8988T (cell line): Measurements from ENCODE around the gene ALDH4A1.
"Not testable (repeated sequence)": the region's sequence is repeated elsewhere in the genome, so short reads cannot be mapped to it uniquely, and the experiment has no call there.

Source experiments
- DNase-seq: peaks from one replicate; pipeline ENCODE4 v3.0.0; 2011

ALDH4A1 gene

DNA sequence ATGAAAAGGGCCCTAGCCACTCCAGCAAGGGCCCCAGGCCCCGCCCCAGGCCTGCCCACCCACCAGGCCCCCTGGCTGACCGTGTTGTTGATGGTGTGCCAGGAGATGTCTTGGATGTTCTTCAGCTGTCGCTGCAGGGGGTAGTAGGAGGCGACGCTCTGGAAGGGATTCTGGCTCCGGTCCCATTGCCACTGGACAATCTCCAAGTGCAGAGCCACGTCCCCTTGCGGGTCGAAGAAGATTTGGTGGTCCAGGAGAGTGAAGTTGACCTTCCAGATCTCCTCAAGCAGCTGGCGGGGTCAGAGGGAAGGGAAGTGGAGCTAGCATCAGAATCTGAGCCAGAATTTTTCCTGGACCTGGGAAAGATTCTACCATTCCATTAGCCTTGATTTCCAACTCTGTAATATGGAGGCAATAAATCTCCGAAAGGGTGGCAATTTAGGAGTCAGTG lies 53.1 kb downstream of the ALDH4A1 start:
- no peak for DNase-seq

DNA sequence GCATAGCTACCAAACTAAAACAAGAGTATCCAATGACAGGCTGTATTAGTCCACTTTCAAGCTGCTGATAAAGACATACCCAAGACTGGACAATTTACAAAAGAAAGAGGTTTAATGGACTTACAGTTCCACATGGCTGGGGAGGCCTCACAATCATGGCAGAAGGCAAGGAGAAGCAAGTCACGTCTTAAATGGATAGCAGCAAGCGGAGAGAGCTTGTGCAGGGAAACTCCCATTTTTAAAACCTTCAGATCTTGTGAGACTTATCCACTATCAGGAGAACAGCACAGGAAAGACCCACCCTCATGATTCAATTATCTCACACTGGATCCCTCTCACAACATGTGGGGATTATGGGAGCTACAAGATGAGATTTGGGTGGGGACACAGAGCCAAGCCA lies 54.6 kb downstream of the ALDH4A1 start:
- not testable (repeated sequence) for DNase-seq

DNA sequence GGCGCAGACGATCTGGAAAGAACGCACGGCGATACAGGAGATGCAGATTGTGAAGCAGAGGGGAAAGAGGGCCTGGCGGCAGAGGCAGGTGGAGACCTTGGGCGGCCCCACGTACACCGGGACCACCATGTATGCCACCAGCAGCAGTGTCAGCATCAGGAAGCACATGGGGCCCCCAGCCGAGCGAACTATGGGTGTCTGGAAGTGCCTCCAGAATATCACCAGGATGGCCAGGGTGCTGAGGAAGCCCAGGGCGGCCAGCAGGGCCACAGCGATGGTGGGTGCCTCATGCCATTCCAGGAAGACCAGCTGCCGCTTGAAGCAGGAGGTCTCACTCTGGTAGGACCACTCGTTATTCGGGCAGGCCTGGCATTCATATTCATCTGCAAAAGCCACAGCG lies 62.2 kb downstream of the ALDH4A1 start:
- DNase-seq = no peak

DNA sequence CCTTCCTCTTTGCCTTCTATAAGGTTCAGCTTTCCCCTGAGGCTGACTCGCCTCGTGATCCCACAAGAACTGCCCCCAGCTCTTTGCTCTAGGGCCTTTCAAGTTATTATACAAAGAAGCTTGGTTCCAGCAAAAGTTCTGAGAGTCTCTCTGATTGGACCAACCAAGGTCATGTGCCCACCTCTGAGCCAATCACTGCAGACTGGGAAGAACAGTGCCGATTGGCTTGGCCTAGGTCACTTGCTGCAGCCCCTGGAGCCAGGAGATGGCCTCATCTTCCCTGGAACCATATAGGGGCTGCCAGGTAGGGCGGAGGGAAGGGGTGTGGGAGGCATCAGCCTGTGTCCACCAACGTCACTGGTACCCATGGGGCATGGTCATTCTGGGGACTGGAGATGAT lies 65.7 kb downstream of the ALDH4A1 start:
- no peak for DNase-seq

DNA sequence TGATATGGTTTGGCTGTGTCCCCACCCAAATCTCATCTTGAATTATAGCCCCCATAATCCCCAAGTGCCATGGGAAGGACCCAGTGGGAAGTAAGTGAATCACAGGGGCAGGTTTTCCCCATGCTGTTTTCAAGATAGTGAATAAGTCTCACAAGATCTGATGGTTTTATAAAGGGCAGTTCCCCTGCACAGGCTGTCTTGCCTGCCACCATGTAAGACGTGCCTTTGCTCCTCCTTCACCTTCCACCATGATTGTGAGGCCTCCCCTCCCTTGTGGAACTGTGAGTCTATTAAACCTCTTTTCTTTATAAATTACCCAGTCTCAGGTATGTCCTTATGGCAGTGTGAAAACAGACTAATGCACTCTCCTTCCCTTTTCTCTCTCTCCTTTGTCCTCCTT lies 70.0 kb downstream of the ALDH4A1 start:
- not testable (repeated sequence) for DNase-seq

DNA sequence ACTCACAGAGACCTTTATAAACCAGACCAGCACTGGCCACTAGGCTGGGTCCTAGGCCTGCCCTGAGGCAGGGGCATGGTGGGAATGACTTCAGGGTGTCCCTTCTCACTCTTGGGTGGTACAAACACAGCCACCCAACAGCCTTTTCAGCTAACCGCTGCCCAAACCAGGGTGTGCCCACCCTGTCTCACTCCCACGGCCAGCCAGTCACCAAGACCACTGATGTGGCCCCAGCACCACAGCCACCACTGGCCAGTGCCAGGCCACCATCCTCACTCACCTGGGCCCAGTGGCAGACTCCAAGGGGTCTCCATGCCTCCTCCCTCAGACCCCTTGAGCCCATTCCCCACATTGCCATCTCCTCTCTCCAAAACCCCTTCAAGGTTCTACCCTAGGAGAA lies 70.7 kb downstream of the ALDH4A1 start:
- no peak for DNase-seq

DNA sequence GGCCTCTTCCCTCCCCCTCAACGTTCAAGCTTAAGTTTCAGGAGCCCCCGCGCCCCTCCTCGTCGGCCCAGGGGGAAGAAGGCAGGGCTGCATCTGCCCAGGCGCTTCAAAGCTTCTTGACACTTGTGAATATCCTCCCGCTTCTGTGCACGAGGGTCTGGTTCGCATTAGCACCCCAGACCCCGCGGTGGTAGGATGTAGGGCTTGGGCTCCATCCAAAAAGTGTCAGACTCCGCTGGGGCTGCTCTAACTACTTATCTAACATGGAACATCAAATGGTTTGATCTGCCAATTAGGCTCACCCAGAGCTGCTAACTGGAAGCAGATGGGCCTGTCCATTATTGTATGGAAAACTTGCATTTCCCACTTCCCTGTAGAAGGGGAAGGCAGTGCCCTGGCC lies 71.8 kb downstream of the ALDH4A1 start:
- DNase-seq = no peak

DNA sequence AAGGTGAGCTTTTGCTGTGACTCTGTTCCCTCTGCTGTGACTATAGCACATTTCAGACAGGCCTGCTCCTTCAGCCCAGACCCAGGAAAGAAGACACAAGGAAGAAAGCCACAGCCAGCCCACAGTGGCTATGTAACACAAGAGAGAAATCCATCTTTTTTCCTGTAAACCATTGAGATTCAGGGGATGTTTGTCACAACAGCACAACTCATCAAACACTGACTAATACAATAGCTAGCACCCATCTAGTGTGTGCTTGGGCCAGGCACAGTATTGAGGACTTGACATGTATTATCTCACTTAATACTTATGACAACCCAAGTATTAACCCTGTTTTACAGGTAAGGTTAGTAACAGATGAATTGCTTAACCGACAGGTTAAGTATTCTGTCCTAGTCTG lies 72.7 kb downstream of the ALDH4A1 start:
- DNase-seq = no peak

DNA sequence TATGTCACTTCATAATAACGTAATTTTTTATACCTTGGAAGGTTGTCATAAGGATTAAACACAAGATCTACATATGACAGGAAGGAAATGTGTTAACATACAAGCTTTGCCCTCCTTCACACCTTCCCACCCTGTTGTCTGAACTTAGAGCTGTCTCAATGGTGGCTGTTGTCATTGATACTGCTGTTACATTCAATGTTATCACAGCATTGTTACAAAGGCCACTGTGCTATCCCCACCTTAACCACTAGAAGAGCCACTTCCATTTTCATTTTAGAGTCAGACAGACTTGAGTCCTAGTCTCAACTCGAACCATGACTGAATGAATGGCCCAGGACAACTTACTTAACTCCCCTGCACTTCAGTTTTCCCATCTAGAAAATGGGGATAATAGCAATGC lies 74.1 kb downstream of the ALDH4A1 start:
- DNase-seq = no peak

DNA sequence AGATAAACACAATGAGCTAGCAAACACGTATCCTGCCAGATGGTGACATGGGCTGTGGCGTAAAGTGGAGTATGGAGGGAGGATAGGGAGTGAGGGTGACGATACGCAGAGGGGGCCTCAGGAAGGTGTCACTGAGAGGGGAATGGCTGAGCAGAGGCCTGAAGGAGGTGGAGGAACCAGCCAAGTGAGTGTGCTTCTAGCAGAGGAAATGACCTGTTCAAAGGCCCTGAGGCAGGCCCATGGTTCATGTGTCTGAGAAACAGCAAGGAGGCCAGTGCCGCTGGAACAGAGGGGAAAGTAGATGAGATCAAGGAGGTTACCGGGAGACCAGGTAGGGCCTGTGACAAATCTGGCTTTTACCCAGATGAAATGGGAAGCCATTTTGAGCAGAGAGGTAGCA lies 78.9 kb downstream of the ALDH4A1 start:
- DNase-seq = no peak
